OCI-LY1 (cell line): ENCODE measurements around the gene EIF3M.

Source experiments
- CTCF ChIP-seq: fragments of 200-600 bp; sonication (generic), shearing (Covaris generic); IDR thresholded peaks from 2 replicates; pipeline ENCODE4 v1.5.1; 2017; ENCODE audit warnings: mild to moderate bottlenecking, antibody characterized with exemption, low read length, moderate library complexity, mixed read lengths
- EZH2 ChIP-seq: fragments of 200-600 bp; sonication (generic), shearing (Covaris generic); IDR thresholded peaks from 2 replicates; pipeline ENCODE4 v1.8.0; 2017; ENCODE audit warnings: borderline replicate concordance, mixed run types, mild to moderate bottlenecking, antibody characterized with exemption, low read length, moderate library complexity, mixed read lengths

GRCh38 chr11:32555091-32555490 lies 28.5 kb upstream of the EIF3M start:
- TF ChIP-seq CTCF (no peak), EZH2 (no peak)
